ENCODE data around the gene CCDC77.

CCDC77 gene

DNA sequence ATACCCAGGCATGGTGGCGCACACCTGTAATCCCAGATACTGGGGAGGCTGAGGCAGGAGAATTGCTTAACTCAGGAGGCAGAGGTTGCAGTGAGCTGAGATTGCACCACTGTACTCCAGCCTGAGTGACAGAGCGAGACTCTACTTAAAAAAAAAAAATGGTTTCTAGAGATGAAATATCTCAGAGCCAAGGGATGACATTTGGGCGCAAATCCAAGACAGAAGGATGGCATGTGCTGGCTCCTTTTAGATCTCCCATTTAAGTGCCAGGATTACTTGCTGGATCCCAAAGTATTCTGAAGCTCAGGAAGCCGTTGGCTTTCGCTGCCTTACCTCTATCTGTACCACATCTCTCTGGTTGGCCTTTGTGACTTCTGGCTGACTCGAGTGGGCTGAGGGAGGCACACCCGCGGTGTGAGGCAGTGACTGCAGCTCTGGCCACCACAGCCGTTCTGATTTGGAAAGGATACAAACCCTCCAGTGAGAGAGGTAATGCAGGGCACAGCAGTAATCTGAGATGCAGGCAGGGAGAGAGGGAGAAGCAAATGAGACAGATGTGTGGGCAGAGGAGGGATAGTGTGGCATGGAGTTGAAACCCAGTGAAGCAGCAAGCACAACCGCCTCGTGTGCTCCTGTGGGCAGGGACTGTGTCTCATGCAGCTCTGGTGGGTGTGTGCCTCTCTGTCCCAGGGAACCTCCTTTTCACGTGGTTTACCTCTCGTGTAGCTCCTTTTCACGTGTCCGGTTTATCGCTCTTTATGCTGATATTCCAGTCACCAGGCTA lies 63.2 kb downstream of the CCDC77 start:
- Histone ChIP-seq H3K27ac (ENCODE audit: low read length) (no peak overlapping the region), H3K9me3 (ENCODE audit: control insufficient read depth in 2 of 2, low read length in 2 of 2) (no peaks in the 10 kb centered on the region), H3K9ac (ENCODE audit: low read length in 2 of 2) (no peak overlapping the region), H3K4me1 (ENCODE audit: control insufficient read depth, insufficient read depth, low read length) (peaks cover 6% of the 10 kb centered on the region), H3K36me3 (ENCODE audit: control insufficient read depth in 2 of 2, insufficient read depth in 2 of 2, low read length in 2 of 2) (no peaks in the 10 kb centered on the region), H3K27me3 (ENCODE audit: control insufficient read depth in 1 of 2, insufficient read depth in 2 of 2, low read length in 2 of 2) (peaks cover 0 to 8% of the 10 kb centered on the region in 2 donors), H3K4me3 (ENCODE audit: low read length in 2 of 2) (no peak overlapping the region)

GRCh38 chr12:466039-466438 lies 64.6 kb downstream of the CCDC77 start:
- H3K27me3 ChIP-seq (ENCODE audit: control insufficient read depth in 1 of 2, insufficient read depth in 2 of 2, low read length in 2 of 2), result peaks cover 0 to 9% of the 10 kb centered on the region in 2 donors
- no peak overlapping the region for H3K9ac ChIP-seq (ENCODE audit: low read length in 2 of 2)
- no peak overlapping the region for H3K27ac ChIP-seq (ENCODE audit: low read length)
- no peaks in the 10 kb centered on the region for H3K9me3 ChIP-seq (ENCODE audit: control insufficient read depth in 2 of 2, low read length in 2 of 2)
- no peaks in the 10 kb centered on the region for H3K4me1 ChIP-seq (ENCODE audit: control insufficient read depth, insufficient read depth, low read length)
- no peaks in the 10 kb centered on the region for H3K36me3 ChIP-seq (ENCODE audit: control insufficient read depth in 2 of 2, insufficient read depth in 2 of 2, low read length in 2 of 2)
- H3K4me3 ChIP-seq (ENCODE audit: low read length in 2 of 2), result no peak overlapping the region

DNA sequence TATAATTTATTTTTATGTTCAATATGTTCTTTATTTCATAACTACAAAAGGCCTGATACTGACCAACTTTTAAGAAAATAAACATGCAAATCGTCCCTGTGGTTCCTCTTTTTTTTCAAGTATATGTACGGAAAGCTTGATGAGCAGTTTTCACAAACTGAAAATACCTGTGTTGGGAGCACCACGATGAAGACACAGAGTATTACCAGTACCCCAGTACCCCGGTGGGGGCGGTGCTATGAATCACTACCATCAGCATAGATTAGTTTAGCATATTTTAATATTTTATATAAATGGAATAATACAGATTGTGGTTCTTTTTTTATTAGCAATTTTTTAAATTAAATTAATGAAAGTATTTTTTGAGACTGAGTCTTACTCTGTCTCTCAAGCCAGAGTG lies 65.3 kb downstream of the CCDC77 start:
- no peak overlapping the region for H3K4me3 ChIP-seq (ENCODE audit: low read length in 2 of 2)
- no peak overlapping the region for H3K27ac ChIP-seq (ENCODE audit: low read length)
- H3K27me3 ChIP-seq (ENCODE audit: control insufficient read depth in 1 of 2, insufficient read depth in 2 of 2, low read length in 2 of 2), result peaks cover 0 to 9% of the 10 kb centered on the region in 2 donors
- H3K4me1 ChIP-seq (ENCODE audit: control insufficient read depth, insufficient read depth, low read length), result no peaks in the 10 kb centered on the region
- no peaks in the 10 kb centered on the region for H3K36me3 ChIP-seq (ENCODE audit: control insufficient read depth in 2 of 2, insufficient read depth in 2 of 2, low read length in 2 of 2)
- no peaks in the 10 kb centered on the region for H3K9me3 ChIP-seq (ENCODE audit: control insufficient read depth in 2 of 2, low read length in 2 of 2)
- H3K9ac ChIP-seq (ENCODE audit: low read length in 2 of 2), result no peak overlapping the region

DNA sequence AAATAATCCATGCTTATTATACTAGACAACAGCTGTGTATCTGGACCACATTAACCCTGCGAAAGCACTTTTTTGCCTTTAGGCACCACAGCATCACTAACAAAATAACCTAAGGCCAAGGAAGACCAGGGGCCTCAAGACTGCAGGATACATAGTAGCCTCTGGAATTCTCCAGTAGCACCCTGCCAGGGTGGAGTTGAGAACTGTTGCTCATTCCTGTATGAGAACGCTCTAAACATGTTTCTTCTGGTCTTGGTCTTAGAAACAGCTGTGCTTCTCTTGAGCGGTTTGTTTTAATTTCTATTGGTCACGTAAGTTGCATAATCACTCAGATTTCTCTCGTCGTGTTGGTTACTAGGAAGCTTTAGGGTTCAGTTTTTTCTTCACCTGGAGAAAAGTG lies 66.1 kb downstream of the CCDC77 start:
- Histone ChIP-seq H3K36me3 (ENCODE audit: control insufficient read depth in 2 of 2, insufficient read depth in 2 of 2, low read length in 2 of 2) (no peaks in the 10 kb centered on the region), H3K4me3 (ENCODE audit: low read length in 2 of 2) (no peak overlapping the region), H3K27ac (ENCODE audit: low read length) (no peak overlapping the region), H3K4me1 (ENCODE audit: control insufficient read depth, insufficient read depth, low read length) (no peaks in the 10 kb centered on the region), H3K27me3 (ENCODE audit: control insufficient read depth in 1 of 2, insufficient read depth in 2 of 2, low read length in 2 of 2) (peaks cover 0 to 8% of the 10 kb centered on the region in 2 donors), H3K9ac (ENCODE audit: low read length in 2 of 2) (no peak overlapping the region), H3K9me3 (ENCODE audit: control insufficient read depth in 2 of 2, low read length in 2 of 2) (no peaks in the 10 kb centered on the region)

- H3K4me1 ChIP-seq (ENCODE audit: control insufficient read depth, insufficient read depth, low read length), result no peaks in the 10 kb centered on the region
- no peaks in the 10 kb centered on the region for H3K9me3 ChIP-seq (ENCODE audit: control insufficient read depth in 2 of 2, low read length in 2 of 2)
- H3K9ac ChIP-seq (ENCODE audit: low read length in 2 of 2), result no peak overlapping the region
- no peak overlapping the region for H3K4me3 ChIP-seq (ENCODE audit: low read length in 2 of 2)
- H3K27me3 ChIP-seq (ENCODE audit: control insufficient read depth in 1 of 2, insufficient read depth in 2 of 2, low read length in 2 of 2), result peaks cover 2 to 4% of the 10 kb centered on the region in 2 donors
- H3K36me3 ChIP-seq (ENCODE audit: control insufficient read depth in 2 of 2, insufficient read depth in 2 of 2, low read length in 2 of 2), result no peaks in the 10 kb centered on the region
- no peak overlapping the region for H3K27ac ChIP-seq (ENCODE audit: low read length)
Measured at GRCh38 chr12:468671-469389, 67.4 kb downstream of the CCDC77 start.

DNA sequence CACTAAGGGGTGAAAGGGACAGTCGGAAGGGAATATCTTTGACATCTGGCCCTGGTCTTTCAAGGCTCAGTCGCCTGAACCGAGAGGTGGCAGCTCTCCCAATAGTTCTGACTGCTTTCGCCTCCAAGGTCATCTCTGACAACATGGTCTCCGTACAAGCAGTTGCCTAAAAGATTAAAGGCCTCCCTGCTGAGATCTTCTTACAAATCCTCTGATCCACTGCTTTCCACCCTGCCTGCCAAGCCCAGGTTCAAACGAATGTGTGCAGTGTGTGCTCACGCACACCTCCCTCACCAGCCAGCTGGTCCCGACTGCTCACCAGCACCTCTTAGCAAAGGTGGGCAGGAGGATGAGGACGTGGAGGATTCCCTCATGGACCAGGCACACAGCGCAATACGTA lies 68.7 kb downstream of the CCDC77 start:
- Histone ChIP-seq H3K4me3 (ENCODE audit: low read length in 2 of 2) (no peak overlapping the region), H3K9ac (ENCODE audit: low read length in 2 of 2) (no peak overlapping the region), H3K4me1 (ENCODE audit: control insufficient read depth, insufficient read depth, low read length) (no peaks in the 10 kb centered on the region), H3K36me3 (ENCODE audit: control insufficient read depth in 2 of 2, insufficient read depth in 2 of 2, low read length in 2 of 2) (no peaks in the 10 kb centered on the region), H3K9me3 (ENCODE audit: control insufficient read depth in 2 of 2, low read length in 2 of 2) (no peaks in the 10 kb centered on the region), H3K27ac (ENCODE audit: low read length) (no peak overlapping the region), H3K27me3 (ENCODE audit: control insufficient read depth in 1 of 2, insufficient read depth in 2 of 2, low read length in 2 of 2) (peaks cover 5% of the 10 kb centered on the region in 2 donors)

DNA sequence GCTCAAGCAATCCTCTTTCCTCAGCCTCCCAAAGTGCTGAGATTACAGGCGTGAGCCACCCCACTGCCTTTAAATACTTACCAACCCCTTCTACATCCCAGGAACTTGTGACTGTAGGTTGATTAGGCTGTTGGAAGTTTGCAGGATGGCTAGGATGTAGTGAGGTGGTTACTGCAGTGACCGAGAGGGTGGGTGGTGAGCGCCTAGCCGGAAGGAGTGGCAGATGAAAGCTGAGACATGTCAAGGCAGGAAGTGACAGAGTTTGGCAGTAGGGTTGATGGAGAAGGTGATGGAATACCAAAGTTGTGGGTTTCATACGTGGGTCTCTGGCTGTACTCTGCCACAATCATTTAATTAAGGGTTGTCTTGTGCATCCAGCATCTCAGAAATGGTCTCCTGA lies 71.8 kb downstream of the CCDC77 start:
- H3K4me3 ChIP-seq (ENCODE audit: low read length in 2 of 2), result no peak overlapping the region
- H3K4me1 ChIP-seq (ENCODE audit: control insufficient read depth, insufficient read depth, low read length), result no peaks in the 10 kb centered on the region
- H3K9me3 ChIP-seq (ENCODE audit: control insufficient read depth in 2 of 2, low read length in 2 of 2), result no peaks in the 10 kb centered on the region
- no peak overlapping the region for H3K27ac ChIP-seq (ENCODE audit: low read length)
- H3K27me3 ChIP-seq (ENCODE audit: control insufficient read depth in 1 of 2, insufficient read depth in 2 of 2, low read length in 2 of 2), result peaks cover 8 to 9% of the 10 kb centered on the region in 2 donors
- H3K9ac ChIP-seq (ENCODE audit: low read length in 2 of 2), result no peak overlapping the region
- no peaks in the 10 kb centered on the region for H3K36me3 ChIP-seq (ENCODE audit: control insufficient read depth in 2 of 2, insufficient read depth in 2 of 2, low read length in 2 of 2)

- peaks cover 8 to 9% of the 10 kb centered on the region in 2 donors for H3K27me3 ChIP-seq (ENCODE audit: control insufficient read depth in 1 of 2, insufficient read depth in 2 of 2, low read length in 2 of 2)
Measured at GRCh38 chr12:473863-474577, 72.6 kb downstream of the CCDC77 start.

GRCh38 chr12:475286-475685 lies 73.8 kb downstream of the CCDC77 start:
- Histone ChIP-seq H3K27me3 (ENCODE audit: control insufficient read depth in 1 of 2, insufficient read depth in 2 of 2, low read length in 2 of 2) (peaks cover 8% of the 10 kb centered on the region in 2 donors), H3K36me3 (ENCODE audit: control insufficient read depth in 2 of 2, insufficient read depth in 2 of 2, low read length in 2 of 2) (no peaks in the 10 kb centered on the region), H3K9me3 (ENCODE audit: control insufficient read depth in 2 of 2, low read length in 2 of 2) (no peaks in the 10 kb centered on the region), H3K9ac (ENCODE audit: low read length in 2 of 2) (no peak overlapping the region), H3K4me3 (ENCODE audit: low read length in 2 of 2) (no peak overlapping the region), H3K27ac (ENCODE audit: low read length) (no peak overlapping the region), H3K4me1 (ENCODE audit: control insufficient read depth, insufficient read depth, low read length) (no peaks in the 10 kb centered on the region)

More at GRCh38 chr12:473863-474577, 72.6 kb downstream of the CCDC77 start:
- Histone ChIP-seq H3K27ac (ENCODE audit: low read length) (no peak overlapping the region), H3K9me3 (ENCODE audit: control insufficient read depth in 2 of 2, low read length in 2 of 2) (no peaks in the 10 kb centered on the region), H3K4me1 (ENCODE audit: control insufficient read depth, insufficient read depth, low read length) (no peaks in the 10 kb centered on the region), H3K36me3 (ENCODE audit: control insufficient read depth in 2 of 2, insufficient read depth in 2 of 2, low read length in 2 of 2) (no peaks in the 10 kb centered on the region), H3K4me3 (ENCODE audit: low read length in 2 of 2) (no peak overlapping the region), H3K9ac (ENCODE audit: low read length in 2 of 2) (no peak overlapping the region)

DNA sequence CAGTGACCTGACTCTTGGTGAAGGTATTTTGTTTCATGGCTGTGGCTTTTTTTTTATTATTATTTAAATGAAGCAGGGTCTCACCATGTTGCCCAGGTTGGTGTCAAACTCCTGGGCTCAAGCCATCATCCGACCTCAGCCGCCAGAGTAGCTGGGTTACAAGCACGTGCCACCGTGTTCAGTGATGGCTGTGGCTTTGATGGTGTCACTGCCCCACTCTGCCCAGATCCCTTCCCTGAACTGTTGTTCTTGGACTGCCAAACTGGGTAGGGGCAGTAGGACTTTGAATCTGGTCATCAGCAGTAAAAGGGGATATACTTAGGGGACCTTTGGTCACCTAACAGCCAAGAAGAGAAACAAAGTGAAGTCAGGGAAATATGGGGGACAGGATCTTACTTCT lies 77.7 kb downstream of the CCDC77 start:
- Histone ChIP-seq H3K27me3 (ENCODE audit: control insufficient read depth in 1 of 2, insufficient read depth in 2 of 2, low read length in 2 of 2) (peaks cover 5 to 6% of the 10 kb centered on the region in 2 donors), H3K9me3 (ENCODE audit: control insufficient read depth in 2 of 2, low read length in 2 of 2) (no peaks in the 10 kb centered on the region), H3K27ac (ENCODE audit: low read length) (no peak overlapping the region), H3K4me1 (ENCODE audit: control insufficient read depth, insufficient read depth, low read length) (peaks cover 15% of the 10 kb centered on the region), H3K4me3 (ENCODE audit: low read length in 2 of 2) (no peak overlapping the region), H3K9ac (ENCODE audit: low read length in 2 of 2) (no peak overlapping the region), H3K36me3 (ENCODE audit: control insufficient read depth in 2 of 2, insufficient read depth in 2 of 2, low read length in 2 of 2) (no peaks in the 10 kb centered on the region)
